Endometrial microvascular endothelial cells (primary cell): ENCODE measurements around the gene TIMP3. TPM values are rescaled to one million over a fixed set of nuclear protein-coding genes. Genes with fewer than 3 reads are reported as not detected.

Experiments
- in situ Hi-C: cut with HindIII; loops from 2 replicates; pipeline ENCODE4 v1.10.0; 2017; ENCODE audit warnings: low sequenced_read_pairs, low pct_unique_long_range_greater_than_20kb; ENCODE audit errors: inconsistent ontology term
- total RNA-seq: library from RNA; depleted of rRNA; stranded (reverse); fragments of >200 nt; gene quantifications from one replicate; pipeline ENCODE4 v1.2.3, GENCODE V29; 2015; ENCODE audit errors: inconsistent ontology term

Gene TIMP3
- total RNA-seq, 1 donor from 2014 or later: 113 TPM

DNA sequence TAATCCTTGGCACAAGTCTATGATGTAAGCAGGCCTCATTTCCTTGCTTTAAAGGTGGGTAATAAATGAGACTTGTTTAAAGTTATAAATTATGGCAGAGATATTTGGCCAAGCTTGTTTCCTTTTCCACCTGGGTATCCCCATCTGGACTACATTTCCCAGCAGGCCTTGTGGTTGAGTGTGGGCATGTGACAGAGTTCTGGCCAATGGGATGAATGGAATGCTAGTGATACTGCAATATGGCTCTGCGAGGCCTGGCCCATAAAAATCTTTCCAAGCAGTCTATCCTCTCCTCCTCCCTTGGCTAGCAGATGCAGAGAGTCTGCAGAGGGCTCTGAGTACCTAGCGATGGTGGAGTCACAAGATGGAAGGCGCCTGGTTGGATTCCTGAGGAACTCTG lies 102.5 kb downstream of the TIMP3 start:
- in situ Hi-C loops: no loop called here

DNA sequence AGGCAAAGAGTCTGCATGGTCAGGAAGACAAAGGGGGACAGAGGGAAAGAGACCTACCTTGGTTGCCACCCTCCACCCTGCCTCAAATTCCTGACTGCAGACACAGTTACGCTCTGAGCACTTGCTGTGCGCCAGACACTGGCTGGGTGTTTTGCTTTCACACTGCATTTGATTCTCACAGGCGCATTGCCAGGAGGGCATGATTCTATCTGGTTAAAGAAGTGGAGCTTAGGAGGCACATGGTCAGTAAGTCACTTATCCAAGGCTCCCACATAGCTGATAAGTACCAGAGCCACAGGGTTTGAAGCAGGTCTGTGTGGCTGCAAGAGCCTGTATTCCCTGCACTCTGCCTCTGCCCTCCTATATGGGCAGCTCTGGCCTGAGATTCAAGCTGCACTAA lies 103.9 kb downstream of the TIMP3 start:
- in situ Hi-C loops: no loop called here

GRCh38 chr22:32909581-32910428 lies 108.3 kb downstream of the TIMP3 start:
- in situ Hi-C loops: no loop called here

GRCh38 chr22:32910429-32910772 lies 108.9 kb downstream of the TIMP3 start:
- in situ Hi-C loops: no loop called here

- in situ Hi-C loops: no loop called here
Measured at GRCh38 chr22:32911503-32911902, 110.0 kb downstream of the TIMP3 start.
